WTC11 (cell line): Measurements from ENCODE around the gene SH3GLB2. TPM values are rescaled to one million over a fixed set of nuclear protein-coding genes. Genes with fewer than 3 reads are reported as not detected.
A peak's percentile ranks its signal among the peaks of the same experiment; 100 is the strongest.

Experiments used
- ATAC-seq: fragments of 200-7000 bp; cut with Tn5 transposase; 2 replicates; pipeline ENCODE4 v1.10.0; 2021; ENCODE audit warnings: mild to moderate bottlenecking, moderate library complexity
- CTCF ChIA-PET: fragments of 300-600 bp; sonication (Branson Sonifier 250); formaldehyde crosslinking; loops from one replicate; lab custom pipeline; 2021; ENCODE audit warnings: antibody characterized with exemption; lab: Charles Lee
- POLR2A ChIA-PET: fragments of 350-600 bp; sonication (Branson Sonifier 250); formaldehyde crosslinking; loops from one replicate; lab custom pipeline; 2021; ENCODE audit warnings: antibody characterized with exemption; lab: Charles Lee
- DNase-seq: peaks from one replicate; pipeline ENCODE4 v3.0.0; 2021; ENCODE audit warnings: low spot score
- H3K27ac Mint-ChIP-seq: 2 replicates; pipeline ENCODE4 v1.8.0; 2021; ENCODE audit warnings: mixed read lengths
- H3K27me3 Mint-ChIP-seq: 2 replicates; pipeline ENCODE4 v1.8.0; 2021; ENCODE audit warnings: low read depth, mild to moderate bottlenecking, moderate library complexity, mixed read lengths
- H3K36me3 Mint-ChIP-seq: 2 replicates; pipeline ENCODE4 v1.8.0; 2021; ENCODE audit warnings: mixed read lengths
- H3K4me1 Mint-ChIP-seq: 2 replicates; pipeline ENCODE4 v1.8.0; 2022; ENCODE audit warnings: mixed read lengths
- H3K4me3 Mint-ChIP-seq: 2 replicates; pipeline ENCODE4 v1.8.0; 2021; ENCODE audit warnings: mild to moderate bottlenecking, moderate library complexity, mixed read lengths
- H3K9me3 Mint-ChIP-seq: 2 replicates; pipeline ENCODE4 v1.8.0; 2021; ENCODE audit warnings: mixed read lengths
- CBFB ChIP-seq: sonication (generic); formaldehyde crosslinking; IDR thresholded peaks from 2 replicates; pipeline ENCODE4 v1.8.1; 2022; ENCODE audit warnings: mild to moderate bottlenecking, low read depth, missing genetic modification reagents
- E2F1 ChIP-seq: sonication (generic); formaldehyde crosslinking; IDR thresholded peaks from 2 replicates; pipeline ENCODE4 v1.8.0; 2022; ENCODE audit warnings: mild to moderate bottlenecking, missing genetic modification reagents
- FOXP1 ChIP-seq: sonication (generic); formaldehyde crosslinking; IDR thresholded peaks from 2 replicates; pipeline ENCODE4 v1.8.0; 2022; ENCODE audit warnings: missing genetic modification reagents, mild to moderate bottlenecking, moderate library complexity, borderline replicate concordance
- IRF1 ChIP-seq: sonication (generic); formaldehyde crosslinking; IDR thresholded peaks from 2 replicates; pipeline ENCODE4 v1.8.0; 2023; ENCODE audit warnings: missing genetic modification reagents
- JAZF1 ChIP-seq: fragments of 250-450 bp; sonication (Bioruptor Pico); IDR thresholded peaks from 2 replicates; pipeline ENCODE4 v1.9.0; 2021; ENCODE audit warnings: moderate library complexity, mild to moderate bottlenecking, inconsistent platforms
- KAT7 ChIP-seq: sonication (generic); formaldehyde crosslinking; IDR thresholded peaks from 2 replicates; pipeline ENCODE4 v1.8.1; 2023; ENCODE audit warnings: missing genetic modification reagents, mild to moderate bottlenecking, borderline replicate concordance
- MXD4 ChIP-seq: fragments of 250-450 bp; sonication (Bioruptor Pico); IDR thresholded peaks from 2 replicates; pipeline ENCODE4 v1.8.0; 2021; ENCODE audit warnings: mild to moderate bottlenecking, moderate library complexity, borderline replicate concordance
- NFYB ChIP-seq: sonication (generic); formaldehyde crosslinking; conservative IDR thresholded peaks from 2 replicates; pipeline ENCODE4 v1.8.0; 2022; ENCODE audit warnings: low read depth, missing genetic modification reagents
- PRRX2 ChIP-seq: fragments of 250-450 bp; sonication (Bioruptor Pico); IDR thresholded peaks from 2 replicates; pipeline ENCODE4 v1.8.0; 2021; ENCODE audit warnings: mild to moderate bottlenecking
- TCF7 ChIP-seq: sonication (generic); formaldehyde crosslinking; IDR thresholded peaks from 2 replicates; pipeline ENCODE4 v1.8.0; 2022; ENCODE audit warnings: mild to moderate bottlenecking, low read depth, missing genetic modification reagents, moderate library complexity
- TP53 ChIP-seq: sonication (generic); formaldehyde crosslinking; IDR thresholded peaks from 2 replicates; pipeline ENCODE4 v1.8.1; 2023; ENCODE audit warnings: mild to moderate bottlenecking, missing genetic modification reagents
- ZNF138 ChIP-seq: sonication (generic); formaldehyde crosslinking; conservative IDR thresholded peaks from 2 replicates; pipeline ENCODE4 v1.8.1; 2022; ENCODE audit warnings: mild to moderate bottlenecking, moderate library complexity, missing genetic modification reagents
- ZNF232 ChIP-seq: sonication (generic); formaldehyde crosslinking; IDR thresholded peaks from 2 replicates; pipeline ENCODE4 v1.8.0; 2022; ENCODE audit warnings: mild to moderate bottlenecking, missing genetic modification reagents
- ZNF263 ChIP-seq: sonication (generic); formaldehyde crosslinking; IDR thresholded peaks from 2 replicates; pipeline ENCODE4 v1.8.1; 2022; ENCODE audit warnings: low read depth, mild to moderate bottlenecking, moderate library complexity, missing genetic modification reagents
- ZNF512 ChIP-seq: sonication (generic); formaldehyde crosslinking; IDR thresholded peaks from 2 replicates; pipeline ENCODE4 v1.8.1; 2022; ENCODE audit warnings: missing genetic modification reagents, borderline replicate concordance
- ZNF671 ChIP-seq: fragments of 250-450 bp; sonication (Bioruptor Pico); IDR thresholded peaks from 2 replicates; pipeline ENCODE4 v1.8.0; 2021; ENCODE audit warnings: mild to moderate bottlenecking
- total RNA-seq: library from RNA; stranded (reverse); gene quantifications from 3 replicates; pipeline ENCODE4 v1.2.3, GENCODE V29; 2021
- TF ChIP-seq, protein P1 (sequence below): sonication (generic); formaldehyde crosslinking; IDR thresholded peaks from 2 replicates; pipeline ENCODE4 v1.8.1; 2023; ENCODE audit warnings: mild to moderate bottlenecking, missing genetic modification reagents, borderline replicate concordance
- TF ChIP-seq, protein P2 (sequence below): fragments of 250-450 bp; sonication (Bioruptor Pico); conservative IDR thresholded peaks from 2 replicates; pipeline ENCODE4 v1.9.0; 2021; ENCODE audit warnings: mild to moderate bottlenecking

The SH3GLB2 gene
- total RNA-seq, 1 experiment from 2014 or later: 59.7 TPM

GRCh38 chr9:129023036-129023907 is 4.9 kb downstream of the SH3GLB2 start:
- TF ChIP-seq E2F1: no peak
- no peak for TF ChIP-seq CBFB (CRISPR knock-in tag)
- no peak for TF ChIP-seq ZNF263 (CRISPR knock-in tag)
- TF ChIP-seq NFYB (CRISPR knock-in tag): no peak
- TF ChIP-seq, protein P1, sequence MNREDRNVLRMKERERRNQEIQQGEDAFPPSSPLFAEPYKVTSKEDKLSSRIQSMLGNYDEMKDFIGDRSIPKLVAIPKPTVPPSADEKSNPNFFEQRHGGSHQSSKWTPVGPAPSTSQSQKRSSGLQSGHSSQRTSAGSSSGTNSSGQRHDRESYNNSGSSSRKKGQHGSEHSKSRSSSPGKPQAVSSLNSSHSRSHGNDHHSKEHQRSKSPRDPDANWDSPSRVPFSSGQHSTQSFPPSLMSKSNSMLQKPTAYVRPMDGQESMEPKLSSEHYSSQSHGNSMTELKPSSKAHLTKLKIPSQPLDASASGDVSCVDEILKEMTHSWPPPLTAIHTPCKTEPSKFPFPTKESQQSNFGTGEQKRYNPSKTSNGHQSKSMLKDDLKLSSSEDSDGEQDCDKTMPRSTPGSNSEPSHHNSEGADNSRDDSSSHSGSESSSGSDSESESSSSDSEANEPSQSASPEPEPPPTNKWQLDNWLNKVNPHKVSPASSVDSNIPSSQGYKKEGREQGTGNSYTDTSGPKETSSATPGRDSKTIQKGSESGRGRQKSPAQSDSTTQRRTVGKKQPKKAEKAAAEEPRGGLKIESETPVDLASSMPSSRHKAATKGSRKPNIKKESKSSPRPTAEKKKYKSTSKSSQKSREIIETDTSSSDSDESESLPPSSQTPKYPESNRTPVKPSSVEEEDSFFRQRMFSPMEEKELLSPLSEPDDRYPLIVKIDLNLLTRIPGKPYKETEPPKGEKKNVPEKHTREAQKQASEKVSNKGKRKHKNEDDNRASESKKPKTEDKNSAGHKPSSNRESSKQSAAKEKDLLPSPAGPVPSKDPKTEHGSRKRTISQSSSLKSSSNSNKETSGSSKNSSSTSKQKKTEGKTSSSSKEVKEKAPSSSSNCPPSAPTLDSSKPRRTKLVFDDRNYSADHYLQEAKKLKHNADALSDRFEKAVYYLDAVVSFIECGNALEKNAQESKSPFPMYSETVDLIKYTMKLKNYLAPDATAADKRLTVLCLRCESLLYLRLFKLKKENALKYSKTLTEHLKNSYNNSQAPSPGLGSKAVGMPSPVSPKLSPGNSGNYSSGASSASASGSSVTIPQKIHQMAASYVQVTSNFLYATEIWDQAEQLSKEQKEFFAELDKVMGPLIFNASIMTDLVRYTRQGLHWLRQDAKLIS: no peak
- no peak for TF ChIP-seq ZNF671 (CRISPR knock-in tag)
- TF ChIP-seq TCF7 (CRISPR knock-in tag): no peak
- TF ChIP-seq ZNF138: no peak
- no peak for TF ChIP-seq PRRX2
- TF ChIP-seq MXD4 (CRISPR knock-in tag): no peak
- TF ChIP-seq JAZF1 (CRISPR knock-in tag): no peak
- TF ChIP-seq IRF1 (CRISPR knock-in tag): no peak
- TF ChIP-seq FOXP1 (CRISPR knock-in tag): no peak
- TF ChIP-seq, all 79 proteins: peak for 0
- ChIA-PET POLR2A (interaction anchor here (0.5 kb wide), 1 partner anchor 216 kb away, joined by 3 read pairs; no protein-coding TSS in a partner anchor), CTCF (interaction anchor here (1.1 kb wide), 1 partner anchor 15 kb away, joined by 4 read pairs; no protein-coding TSS in a partner anchor)
- Mint-ChIP-seq H3K27ac (peak overlapping the region; percentile 86), H3K27me3 (no peaks in the 10 kb centered on the region), H3K4me3 (no peak overlapping the region), H3K36me3 (peaks cover 4% of the 10 kb centered on the region; the same call in 1 of the 2 replicates), H3K4me1 (peaks cover 23% of the 10 kb centered on the region), H3K9me3 (no peaks in the 10 kb centered on the region)
- ATAC-seq (no peak), DNase-seq (no peak)

GRCh38 chr9:129022037-129022436 is 6.1 kb downstream of the SH3GLB2 start:
- peaks cover 18% of the 10 kb centered on the region for H3K4me1 Mint-ChIP-seq
- no peak overlapping the region for H3K4me3 Mint-ChIP-seq
- DNase-seq: no peak
- peaks cover 8% of the 10 kb centered on the region; the same call in 1 of the 2 replicates for H3K36me3 Mint-ChIP-seq
- H3K9me3 Mint-ChIP-seq: no peaks in the 10 kb centered on the region
- CTCF ChIA-PET: interaction anchor here (0.6 kb wide), 1 partner anchor 727 kb away, joined by 4 read pairs; no protein-coding TSS in a partner anchor
- POLR2A ChIA-PET: no interaction called here
- no peak for ATAC-seq
- H3K27me3 Mint-ChIP-seq: no peaks in the 10 kb centered on the region
- H3K27ac Mint-ChIP-seq: peak overlapping the region; percentile 56; the same call in 1 of the 2 replicates
- TF ChIP-seq ZNF512 (CRISPR knock-in tag) (no peak), TCF7 (CRISPR knock-in tag) (no peak), TP53 (CRISPR knock-in tag) (no peak), KAT7 (no peak), ZNF232 (CRISPR knock-in tag) (no peak), E2F1 (no peak)
- TF ChIP-seq, protein P2, sequence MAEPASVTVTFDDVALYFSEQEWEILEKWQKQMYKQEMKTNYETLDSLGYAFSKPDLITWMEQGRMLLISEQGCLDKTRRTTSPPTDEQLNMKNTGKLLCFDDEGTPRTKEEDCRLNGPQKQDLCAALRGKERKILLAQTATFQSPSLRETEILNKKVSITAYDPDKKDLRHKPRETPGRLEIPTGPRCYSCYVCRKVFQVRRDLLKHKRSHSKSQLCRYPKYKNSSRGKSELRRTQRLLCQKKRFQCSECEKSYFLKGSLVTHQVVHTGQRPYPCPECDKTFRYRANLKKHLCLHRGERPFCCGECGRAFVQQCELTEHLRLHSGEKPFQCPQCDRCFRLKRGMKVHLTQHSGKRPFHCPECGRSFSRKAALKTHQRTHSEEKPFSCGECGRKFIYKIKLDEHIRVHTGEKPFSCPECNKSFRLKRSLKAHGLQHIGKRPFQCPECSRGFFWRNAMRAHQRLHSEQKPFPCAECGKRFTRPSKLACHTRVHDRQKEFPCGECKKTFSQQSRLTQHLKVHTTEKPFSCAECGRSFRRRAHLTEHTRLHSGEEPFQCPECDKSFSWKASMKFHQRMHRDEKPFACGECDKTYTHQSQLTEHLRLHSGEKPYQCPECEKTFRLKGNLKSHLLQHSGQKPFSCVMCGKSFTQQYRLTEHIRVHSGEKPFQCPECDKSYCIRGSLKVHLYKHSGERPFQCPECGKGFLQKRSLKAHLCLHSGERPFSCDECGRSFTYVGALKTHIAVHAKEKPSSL (CRISPR knock-in tag): no peak
